SK-N-SH (cell line): ENCODE results near the gene RASAL3. TPM values are rescaled to one million over a fixed set of nuclear protein-coding genes. Genes with fewer than 3 reads are reported as not detected.

ENCODE experiments used
- CTCF ChIA-PET: fragments of 300-600, 350-600 bp; formaldehyde crosslinking; extraction: SDS; loops from one replicate; lab custom pipeline; 2021; lab: Yijun Ruan, JAX
- POLR2A ChIA-PET: fragments of 350-600 bp; sonication (Branson Sonifier 250); formaldehyde crosslinking; extraction: SDS; loops from one replicate; lab custom pipeline; 2020; ENCODE audit warnings: antibody characterized with exemption, inconsistent platforms; lab: Yijun Ruan, JAX
- DNase-seq: peaks from one replicate; pipeline ENCODE4 v3.0.0; 2012
- H2AFZ ChIP-seq: fragments of 200-600 bp; sonication (generic); 2 replicates; pipeline ENCODE4 v1.8.1; 2016; ENCODE audit warnings: antibody characterized with exemption, mild to moderate bottlenecking, low read depth
- H3F3A ChIP-seq: fragments of 200-600 bp; sonication (generic); replicated peaks from 2 replicates; pipeline ENCODE3; 2016; ENCODE audit warnings: antibody characterized with exemption, mild to moderate bottlenecking; ENCODE audit not compliant: insufficient read depth
- H3K27ac ChIP-seq, 2 experiments: fragments of 200-500 bp in 1 of 2; fragments of 200-600 bp in 1 of 2; sonication (Bioruptor generic) in 1 of 2; sonication (generic), shearing (Covaris generic) in 1 of 2; 2 replicates each; pipeline versions ENCODE4 v1.5.1 to v1.6.1; 2014 to 2016; ENCODE audit warnings: low read depth in 2 of 2, inconsistent platforms in 1 of 2, low read length in 1 of 2, mild to moderate bottlenecking in 1 of 2, mixed read lengths in 1 of 2
- H3K27me3 ChIP-seq: fragments of 200-600 bp; sonication (generic), shearing (Covaris generic); 2 replicates; pipeline ENCODE4 v1.6.1; 2016; ENCODE audit warnings: mixed run types; ENCODE audit not compliant: insufficient read depth
- H3K36me3 ChIP-seq, 2 experiments: fragments of 200-500 bp in 1 of 2; fragments of 200-600 bp in 1 of 2; sonication (Bioruptor generic) in 1 of 2; sonication (generic) in 1 of 2; replicated peaks in 1 of 2; 2 replicates each; pipeline versions ENCODE3 to v1.5.1; 2014 to 2016; ENCODE audit warnings: low read length in 1 of 2, mild to moderate bottlenecking in 1 of 2; ENCODE audit not compliant: insufficient read depth in 2 of 2, control insufficient read depth in 1 of 2
- H3K4me1 ChIP-seq, 2 experiments: fragments of 200-500 bp in 1 of 2; fragments of 200-600 bp in 1 of 2; sonication (Bioruptor generic) in 1 of 2; sonication (generic), shearing (Covaris generic) in 1 of 2; 2 replicates each; pipeline versions ENCODE4 v1.5.1 to v1.6.1; 2014 to 2016; ENCODE audit warnings: low read depth in 1 of 2, low read length in 1 of 2, mixed run types in 1 of 2; ENCODE audit not compliant: insufficient read depth in 2 of 2, control insufficient read depth in 1 of 2
- H3K4me2 ChIP-seq: fragments of 200-600 bp; sonication (generic), shearing (Covaris generic); 2 replicates; pipeline ENCODE4 v1.6.1; 2017; ENCODE audit warnings: mixed run types
- H3K4me3 ChIP-seq, 2 experiments: fragments of 200-500 bp in 1 of 2; fragments of 200-600 bp in 1 of 2; sonication (Bioruptor generic) in 1 of 2; sonication (generic), shearing (Covaris generic) in 1 of 2; 2 replicates each; pipeline versions ENCODE4 v1.5.1 to v1.8.1; 2014 to 2016; ENCODE audit warnings: low read depth in 2 of 2, inconsistent platforms in 1 of 2, low read length in 1 of 2, mild to moderate bottlenecking in 1 of 2, mixed read lengths in 1 of 2, moderate library complexity in 1 of 2
- H3K79me2 ChIP-seq: fragments of 200-600 bp; sonication (generic); 2 replicates; pipeline ENCODE4 v1.8.1; 2017; ENCODE audit warnings: mild to moderate bottlenecking; ENCODE audit not compliant: insufficient read depth
- H3K9ac ChIP-seq: fragments of 200-600 bp; sonication (generic); 2 replicates; pipeline ENCODE4 v1.6.1; 2017; ENCODE audit warnings: mixed run types
- H3K9me2 ChIP-seq: fragments of 200-600 bp; sonication (generic); 2 replicates; pipeline ENCODE4 v1.6.1; 2017; ENCODE audit warnings: mixed run types
- H3K9me3 ChIP-seq: fragments of 200-600 bp; sonication (generic); 2 replicates; pipeline ENCODE4 v1.6.1; 2017; ENCODE audit warnings: mixed run types, mild to moderate bottlenecking, moderate library complexity
- H4K20me1 ChIP-seq: fragments of 200-600 bp; sonication (generic); 2 replicates; pipeline ENCODE4 v1.6.1; 2017; ENCODE audit warnings: mild to moderate bottlenecking, mixed run types; ENCODE audit not compliant: insufficient read depth
- ELF1 ChIP-seq: IDR thresholded peaks from 2 replicates; pipeline ENCODE4 v1.4.0; 2012
- EP300 ChIP-seq, 2 experiments: IDR thresholded peaks; 2 replicates each; pipeline versions ENCODE4 v1.4.0 to v1.6.1; 2012; ENCODE audit warnings: borderline replicate concordance in 1 of 2, low read depth in 1 of 2, low read length in 1 of 2
- GABPA ChIP-seq: IDR thresholded peaks from 2 replicates; pipeline ENCODE4 v1.4.0; 2012; ENCODE audit warnings: low read depth, mild to moderate bottlenecking
- JUND ChIP-seq: IDR thresholded peaks from 2 replicates; pipeline ENCODE4 v1.4.0; 2012
- MEF2A ChIP-seq: IDR thresholded peaks from 2 replicates; pipeline ENCODE4 v1.4.0; 2012; ENCODE audit warnings: low read depth, borderline replicate concordance
- NRF1 ChIP-seq: IDR thresholded peaks from 2 replicates; pipeline ENCODE4 v1.6.1; 2012; ENCODE audit warnings: low read depth, mild to moderate bottlenecking, low read length
- RAD21 ChIP-seq: IDR thresholded peaks from 2 replicates; pipeline ENCODE4 v1.6.1; 2012; ENCODE audit warnings: mild to moderate bottlenecking, low read length
- RFX5 ChIP-seq: IDR thresholded peaks from 2 replicates; pipeline ENCODE4 v1.6.1; 2012; ENCODE audit warnings: mild to moderate bottlenecking, improper control_type of control experiment, low read length
- SMC3 ChIP-seq: IDR thresholded peaks from 2 replicates; pipeline ENCODE4 v1.6.1; 2012; ENCODE audit warnings: low read depth, low read length, improper control_type of control experiment
- TAF1 ChIP-seq: IDR thresholded peaks from 2 replicates; pipeline ENCODE4 v1.6.1; 2012; ENCODE audit warnings: low read depth, mild to moderate bottlenecking, low read length, moderate library complexity, borderline replicate concordance
- TCF12 ChIP-seq: IDR thresholded peaks from 2 replicates; pipeline ENCODE4 v1.4.0; 2012
- YY1 ChIP-seq: IDR thresholded peaks from 2 replicates; pipeline ENCODE4 v1.4.0; 2012; ENCODE audit warnings: low read depth, mild to moderate bottlenecking
- WGBS: methylation state at CpG from one replicate; pipeline ENCODE4 v1.1.6; 2017; ENCODE audit warnings: low lambda C conversion rate; 5-methylcytosine and 5-hydroxymethylcytosine counted together
- polyA plus RNA-seq, 3 experiments: library from polyadenylated mRNA; depleted of rRNA; stranded (reverse); fragments of >200 nt; gene quantifications; 2 replicates each; pipeline ENCODE4 v1.2.3, GENCODE V29; 2012
- TF ChIP-seq, protein P1 (sequence below): fragments of 150-350 bp; IDR thresholded peaks from 2 replicates; pipeline ENCODE4 v1.6.1; 2017; ENCODE audit warnings: antibody characterized with exemption, low read length, low read depth, borderline replicate concordance
- TF ChIP-seq, protein P2 (sequence below): IDR thresholded peaks from 2 replicates; pipeline ENCODE4; 2012
- TF ChIP-seq, protein P3 (sequence below): IDR thresholded peaks from 2 replicates; pipeline ENCODE4 v1.4.0; 2012; ENCODE audit warnings: low read depth, borderline replicate concordance
- TF ChIP-seq, protein P4 (sequence below): fragments of 150-350 bp; IDR thresholded peaks from 2 replicates; pipeline ENCODE4 v1.6.1; 2016; ENCODE audit warnings: mild to moderate bottlenecking, low read depth, low read length

The RASAL3 gene
- polyA plus RNA-seq, 1 of the 3 experiments (the other 2 are of a cell fraction): 0.02 TPM

DNA sequence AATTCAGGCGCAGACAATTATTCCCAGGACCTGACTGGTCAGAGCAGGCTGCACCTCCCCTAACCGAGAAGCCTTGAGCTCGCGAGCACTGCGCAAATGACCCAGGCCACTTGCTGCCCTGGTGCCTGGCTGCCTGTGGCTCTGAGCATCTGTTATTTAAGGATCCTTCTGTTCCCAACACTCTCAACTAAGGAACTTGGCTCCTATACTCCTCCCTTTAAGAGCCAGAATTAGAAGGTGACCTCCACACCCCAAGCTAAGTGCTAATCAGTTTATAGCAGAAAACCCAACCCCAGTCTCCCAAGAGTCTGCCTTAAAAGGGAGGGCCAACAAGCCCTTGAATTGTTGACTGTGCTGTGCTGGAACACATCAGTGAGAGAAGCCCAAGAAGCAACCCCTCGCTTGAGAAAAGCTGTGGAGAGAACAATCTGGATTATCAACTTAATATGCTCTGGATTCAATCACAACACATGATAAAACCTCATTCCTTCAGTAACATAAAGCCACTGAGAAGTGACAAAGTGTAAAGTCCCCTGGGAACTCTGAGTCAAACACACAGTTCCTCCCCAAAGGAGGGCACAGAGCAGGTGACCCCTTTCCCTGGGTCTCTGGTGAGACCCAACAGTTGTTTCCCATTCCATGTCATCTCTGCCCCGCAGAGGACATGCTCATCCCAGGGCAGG is 60.1 kb downstream of the RASAL3 start:
- Histone ChIP-seq H3K9me3 (no peaks in the 10 kb centered on the region), H3K27ac (no peak overlapping the region), H3K4me2 (no peak overlapping the region), H3K4me1 (peaks cover 0 to 2% of the 10 kb centered on the region in 2 experiments; a peak in 2 of 4 replicates), H3K4me3 (no peak overlapping the region), H2AFZ (no peak overlapping the region), H3F3A (no peaks in the 10 kb centered on the region), H3K9me2 (no peaks in the 10 kb centered on the region), H3K79me2 (peaks cover 79% of the 10 kb centered on the region), H3K36me3 (peaks cover 8 to 48% of the 10 kb centered on the region in 2 experiments), H3K27me3 (no peaks in the 10 kb centered on the region), H3K9ac (no peak overlapping the region), H4K20me1 (peaks cover 82% of the 10 kb centered on the region)
- ChIA-PET POLR2A (no interaction called here), CTCF (interaction anchor here (1.1 to 4.5 kb wide), 2 partner anchors 15 to 24 kb away, joined by 5 to 19 read pairs; partner anchors contain the start of gene AKAP8L)
- WGBS: 95% methylated on average over 3 of the region's 7 CpGs
- no peak for TF ChIP-seq RFX5
- no peak for DNase-seq

DNA sequence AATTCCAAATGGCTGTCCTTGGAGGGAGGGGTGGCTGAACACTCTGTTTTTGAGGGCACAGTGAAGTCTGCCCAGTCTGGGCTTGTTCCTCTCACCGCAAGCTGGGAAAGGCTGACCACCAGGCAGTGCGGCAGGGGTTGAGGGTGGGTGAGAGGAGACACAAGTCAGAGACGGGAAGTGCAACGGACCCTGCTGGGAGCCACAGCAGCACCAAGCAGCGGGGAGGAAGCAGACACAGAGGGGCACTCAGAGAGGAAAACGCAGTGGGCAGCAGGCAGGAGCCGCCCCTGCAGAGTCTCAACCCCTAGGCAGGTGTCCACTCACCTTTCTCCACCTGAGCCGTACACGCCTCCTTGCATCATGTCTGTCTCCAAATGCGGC is 61.2 kb downstream of the RASAL3 start:
- Histone ChIP-seq H3K9me2 (no peaks in the 10 kb centered on the region), H2AFZ (no peak overlapping the region), H3K27ac (no peak overlapping the region), H3K9me3 (no peaks in the 10 kb centered on the region), H3F3A (no peaks in the 10 kb centered on the region), H3K27me3 (no peaks in the 10 kb centered on the region), H4K20me1 (peaks cover 72% of the 10 kb centered on the region), H3K9ac (no peak overlapping the region), H3K36me3 (peaks cover 5 to 53% of the 10 kb centered on the region in 2 experiments), H3K79me2 (peaks cover 68% of the 10 kb centered on the region), H3K4me2 (no peak overlapping the region), H3K4me1 (peaks cover 0 to 2% of the 10 kb centered on the region in 2 experiments; a peak in 2 of 4 replicates), H3K4me3 (no peak overlapping the region)
- ChIA-PET POLR2A (no interaction called here), CTCF (interaction anchor here (4.5 kb wide), 1 partner anchor 16 kb away, joined by 19 read pairs; the partner anchor contains the start of gene AKAP8L)
- TF ChIP-seq RFX5 (no peak), SMC3 (no peak), YY1 (no peak), TAF1 (no peak), JUND (no peak), RAD21 (no peak), GABPA (no peak), EP300 (IDR thresholded peaks at IDR 0.05; ENCODE audit: borderline replicate concordance in 1 of 2, low read depth in 1 of 2, low read length in 1 of 2) (no peak), TCF12 (no peak), MEF2A (no peak), NRF1 (no peak), ELF1 (no peak)
- TF ChIP-seq, protein P1, sequence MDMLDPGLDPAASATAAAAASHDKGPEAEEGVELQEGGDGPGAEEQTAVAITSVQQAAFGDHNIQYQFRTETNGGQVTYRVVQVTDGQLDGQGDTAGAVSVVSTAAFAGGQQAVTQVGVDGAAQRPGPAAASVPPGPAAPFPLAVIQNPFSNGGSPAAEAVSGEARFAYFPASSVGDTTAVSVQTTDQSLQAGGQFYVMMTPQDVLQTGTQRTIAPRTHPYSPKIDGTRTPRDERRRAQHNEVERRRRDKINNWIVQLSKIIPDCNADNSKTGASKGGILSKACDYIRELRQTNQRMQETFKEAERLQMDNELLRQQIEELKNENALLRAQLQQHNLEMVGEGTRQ: no peak
- TF ChIP-seq, protein P2, sequence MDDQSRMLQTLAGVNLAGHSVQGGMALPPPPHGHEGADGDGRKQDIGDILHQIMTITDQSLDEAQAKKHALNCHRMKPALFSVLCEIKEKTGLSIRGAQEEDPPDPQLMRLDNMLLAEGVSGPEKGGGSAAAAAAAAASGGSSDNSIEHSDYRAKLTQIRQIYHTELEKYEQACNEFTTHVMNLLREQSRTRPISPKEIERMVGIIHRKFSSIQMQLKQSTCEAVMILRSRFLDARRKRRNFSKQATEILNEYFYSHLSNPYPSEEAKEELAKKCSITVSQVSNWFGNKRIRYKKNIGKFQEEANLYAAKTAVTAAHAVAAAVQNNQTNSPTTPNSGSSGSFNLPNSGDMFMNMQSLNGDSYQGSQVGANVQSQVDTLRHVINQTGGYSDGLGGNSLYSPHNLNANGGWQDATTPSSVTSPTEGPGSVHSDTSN: no peak
- TF ChIP-seq, protein P3, sequence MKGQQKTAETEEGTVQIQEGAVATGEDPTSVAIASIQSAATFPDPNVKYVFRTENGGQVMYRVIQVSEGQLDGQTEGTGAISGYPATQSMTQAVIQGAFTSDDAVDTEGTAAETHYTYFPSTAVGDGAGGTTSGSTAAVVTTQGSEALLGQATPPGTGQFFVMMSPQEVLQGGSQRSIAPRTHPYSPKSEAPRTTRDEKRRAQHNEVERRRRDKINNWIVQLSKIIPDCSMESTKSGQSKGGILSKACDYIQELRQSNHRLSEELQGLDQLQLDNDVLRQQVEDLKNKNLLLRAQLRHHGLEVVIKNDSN: no peak
- TF ChIP-seq, protein P4, sequence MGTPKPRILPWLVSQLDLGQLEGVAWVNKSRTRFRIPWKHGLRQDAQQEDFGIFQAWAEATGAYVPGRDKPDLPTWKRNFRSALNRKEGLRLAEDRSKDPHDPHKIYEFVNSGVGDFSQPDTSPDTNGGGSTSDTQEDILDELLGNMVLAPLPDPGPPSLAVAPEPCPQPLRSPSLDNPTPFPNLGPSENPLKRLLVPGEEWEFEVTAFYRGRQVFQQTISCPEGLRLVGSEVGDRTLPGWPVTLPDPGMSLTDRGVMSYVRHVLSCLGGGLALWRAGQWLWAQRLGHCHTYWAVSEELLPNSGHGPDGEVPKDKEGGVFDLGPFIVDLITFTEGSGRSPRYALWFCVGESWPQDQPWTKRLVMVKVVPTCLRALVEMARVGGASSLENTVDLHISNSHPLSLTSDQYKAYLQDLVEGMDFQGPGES: no peak
- DNase-seq: no peak
- WGBS: 94% methylated on average over 10 of the region's 10 CpGs
